Thyroid gland (tissue), 4 donors: ENCODE results near the gene CREBRF. TPM values are rescaled to one million over a fixed set of nuclear protein-coding genes. Genes with fewer than 3 reads are reported as not detected.

Experiments
- DNase-seq, 2 donors: peaks; one replicate each; pipeline ENCODE4 v3.0.0-alpha.2; 2019
- H3K27ac ChIP-seq, 3 donors: fragments of 200-600 bp; sonication (generic); 1 replicate in 2 of 3; 2 replicates in 1 of 3; pipeline ENCODE4 v1.5.1; 2016 to 2019; ENCODE audit warnings: mild to moderate bottlenecking in 1 of 3, moderate library complexity in 1 of 3
- H3K27me3 ChIP-seq: fragments of 200-600 bp; sonication (generic); one replicate; pipeline ENCODE4 v1.5.1; 2019
- H3K36me3 ChIP-seq, 2 donors: fragments of 200-600 bp; sonication (generic); one replicate each; pipeline ENCODE4 v1.5.1; 2016 to 2019
- H3K4me1 ChIP-seq, 2 donors: fragments of 200-600 bp; sonication (generic); one replicate each; pipeline ENCODE4 v1.5.1; 2017 to 2019
- H3K4me3 ChIP-seq, 3 donors: fragments of 200-600 bp; sonication (generic); replicated peaks in 1 of 3; 1 replicate in 2 of 3; 2 replicates in 1 of 3; pipeline ENCODE4 v1.5.1; 2016; ENCODE audit warnings: mild to moderate bottlenecking in 1 of 3
- H3K9me3 ChIP-seq: fragments of 200-600 bp; sonication (generic); one replicate; pipeline ENCODE4 v1.5.1; 2017
- POLR2A ChIP-seq, 2 donors: fragments of 450-650 bp; IDR thresholded peaks; one replicate each; pipeline ENCODE4 v1.6.1; 2017; ENCODE audit warnings: antibody characterized with exemption in 2 of 2, mild to moderate bottlenecking in 2 of 2, moderate library complexity in 1 of 2
- WGBS, 2 donors: methylation state at CpG; one replicate each; pipeline ENCODE4 v1.1.5; 2017; 5-methylcytosine and 5-hydroxymethylcytosine counted together
- intact Hi-C: fragments of 100-400 bp; cut with DNase I; formaldehyde crosslinking; loops from one replicate; pipeline ENCODE4 v1.15.1; 2023
- total RNA-seq, 4 donors: library from RNA; depleted of rRNA; stranded (reverse); fragments of >200 nt; gene quantifications; one replicate each; pipeline ENCODE4 v1.2.3, GENCODE V29; 2016
- TF ChIP-seq, protein P1 (sequence below), 6 experiments: fragments of 200-600 bp in 3 of 6; fragments of 450-650 bp in 3 of 6; sonication (generic) in 3 of 6; IDR thresholded peaks; one replicate each; pipeline ENCODE4 v1.5.1; 2016 to 2019; ENCODE audit warnings: antibody characterized with exemption in 6 of 6, mild to moderate bottlenecking in 2 of 6, inconsistent platforms in 1 of 6, moderate library complexity in 1 of 6

Gene CREBRF
- total RNA-seq, 4 donors from 2014 or later, result 47.7 to 125 (median 77.3) TPM

DNA sequence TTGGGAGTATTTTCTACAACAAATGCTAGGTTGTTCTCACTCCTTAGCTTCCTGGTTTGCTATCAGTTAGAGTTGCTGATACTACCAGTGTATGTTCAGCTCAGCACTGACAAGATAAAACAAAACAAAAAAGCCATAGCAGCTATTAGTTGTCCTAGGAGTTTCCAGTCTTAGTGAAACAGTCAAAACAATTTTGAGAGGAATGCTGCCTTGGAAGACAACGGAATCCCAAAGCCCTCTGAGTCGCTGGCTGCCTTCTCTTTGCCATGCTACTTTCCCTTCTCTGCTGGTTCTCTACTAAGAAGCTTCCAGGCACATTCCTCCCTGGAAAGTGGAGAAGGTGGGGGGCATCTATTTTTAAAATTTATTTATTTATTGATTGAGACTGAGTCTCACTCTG lies 5.4 kb upstream of the CREBRF start:
- TF ChIP-seq, protein P1, sequence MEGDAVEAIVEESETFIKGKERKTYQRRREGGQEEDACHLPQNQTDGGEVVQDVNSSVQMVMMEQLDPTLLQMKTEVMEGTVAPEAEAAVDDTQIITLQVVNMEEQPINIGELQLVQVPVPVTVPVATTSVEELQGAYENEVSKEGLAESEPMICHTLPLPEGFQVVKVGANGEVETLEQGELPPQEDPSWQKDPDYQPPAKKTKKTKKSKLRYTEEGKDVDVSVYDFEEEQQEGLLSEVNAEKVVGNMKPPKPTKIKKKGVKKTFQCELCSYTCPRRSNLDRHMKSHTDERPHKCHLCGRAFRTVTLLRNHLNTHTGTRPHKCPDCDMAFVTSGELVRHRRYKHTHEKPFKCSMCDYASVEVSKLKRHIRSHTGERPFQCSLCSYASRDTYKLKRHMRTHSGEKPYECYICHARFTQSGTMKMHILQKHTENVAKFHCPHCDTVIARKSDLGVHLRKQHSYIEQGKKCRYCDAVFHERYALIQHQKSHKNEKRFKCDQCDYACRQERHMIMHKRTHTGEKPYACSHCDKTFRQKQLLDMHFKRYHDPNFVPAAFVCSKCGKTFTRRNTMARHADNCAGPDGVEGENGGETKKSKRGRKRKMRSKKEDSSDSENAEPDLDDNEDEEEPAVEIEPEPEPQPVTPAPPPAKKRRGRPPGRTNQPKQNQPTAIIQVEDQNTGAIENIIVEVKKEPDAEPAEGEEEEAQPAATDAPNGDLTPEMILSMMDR (IDR thresholded peaks at IDR 0.05), result no peak
- Histone ChIP-seq H3K36me3 (no peaks in the 10 kb centered on the region), H3K9me3 (no peaks in the 10 kb centered on the region), H3K27me3 (no peaks in the 10 kb centered on the region), H3K4me1 (no peaks in the 10 kb centered on the region), H3K4me3 (no peak overlapping the region), H3K27ac (no peak overlapping the region)
- intact Hi-C loops, result no loop called here
- 70 to 78% methylated on average over 2 of the region's 2 CpGs for WGBS, 2 donors
- no peak for DNase-seq

DNA sequence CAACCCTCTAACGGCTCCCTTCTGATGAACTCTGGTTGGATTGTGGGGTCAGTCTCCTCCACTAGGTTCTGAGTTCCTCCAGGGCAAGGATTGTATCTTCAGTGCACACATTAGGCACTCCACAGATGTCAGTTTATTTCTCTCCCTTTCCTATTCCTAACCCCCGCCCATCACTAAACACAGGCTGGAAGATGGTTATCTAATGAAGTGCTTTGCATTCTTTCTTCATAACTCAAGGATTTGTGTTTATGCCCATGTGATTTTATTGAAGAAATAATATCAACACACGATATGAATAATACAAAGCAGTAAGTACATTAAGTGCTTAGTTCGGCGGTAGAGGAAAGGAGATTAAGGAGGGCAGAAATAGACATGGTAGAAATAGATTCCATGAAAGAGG lies 4.4 kb upstream of the CREBRF start:
- no peaks in the 10 kb centered on the region for H3K4me1 ChIP-seq
- no peaks in the 10 kb centered on the region for H3K27me3 ChIP-seq
- DNase-seq, result no peak
- no peak for TF ChIP-seq POLR2A (IDR thresholded peaks at IDR 0.05)
- TF ChIP-seq, protein P1 (IDR thresholded peaks at IDR 0.05), result no peak
- no peaks in the 10 kb centered on the region for H3K36me3 ChIP-seq
- WGBS, 2 donors, result 83 to 85% methylated on average over 5 of the region's 5 CpGs
- no peak overlapping the region for H3K4me3 ChIP-seq
- no peaks in the 10 kb centered on the region for H3K9me3 ChIP-seq
- no peak overlapping the region for H3K27ac ChIP-seq
- intact Hi-C loops, result no loop called here

DNA sequence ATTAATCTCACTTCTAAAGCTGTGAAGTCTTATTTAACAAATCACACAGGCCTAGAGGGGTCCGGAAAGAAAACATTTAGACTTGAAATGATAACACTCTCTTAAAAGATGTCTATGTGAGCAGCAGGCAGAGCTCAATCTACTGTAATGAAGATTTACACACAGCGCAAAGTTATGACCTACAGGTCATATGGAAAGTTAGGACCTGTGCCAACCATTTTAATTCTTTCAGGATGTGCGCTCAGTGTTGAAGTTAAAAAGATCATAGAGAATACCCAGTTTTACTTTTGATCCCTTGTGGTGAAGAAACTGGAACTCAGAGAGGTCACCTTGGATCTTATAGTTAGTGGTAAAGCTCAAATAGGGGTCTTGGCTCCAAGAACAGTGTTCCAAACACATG lies 3.1 kb upstream of the CREBRF start:
- TF ChIP-seq, protein P1 (IDR thresholded peaks at IDR 0.05), result no peak
- intact Hi-C loops, result no loop called here
- H3K4me1 ChIP-seq, result peaks cover 1 to 5% of the 10 kb centered on the region in 2 donors
- no peaks in the 10 kb centered on the region for H3K9me3 ChIP-seq
- H3K4me3 ChIP-seq, result no peak overlapping the region
- H3K27me3 ChIP-seq, result no peaks in the 10 kb centered on the region
- H3K27ac ChIP-seq, result no peak overlapping the region
- no peak for DNase-seq
- 82 to 84% methylated on average over 3 of the region's 3 CpGs for WGBS, 2 donors
- no peaks in the 10 kb centered on the region for H3K36me3 ChIP-seq

DNA sequence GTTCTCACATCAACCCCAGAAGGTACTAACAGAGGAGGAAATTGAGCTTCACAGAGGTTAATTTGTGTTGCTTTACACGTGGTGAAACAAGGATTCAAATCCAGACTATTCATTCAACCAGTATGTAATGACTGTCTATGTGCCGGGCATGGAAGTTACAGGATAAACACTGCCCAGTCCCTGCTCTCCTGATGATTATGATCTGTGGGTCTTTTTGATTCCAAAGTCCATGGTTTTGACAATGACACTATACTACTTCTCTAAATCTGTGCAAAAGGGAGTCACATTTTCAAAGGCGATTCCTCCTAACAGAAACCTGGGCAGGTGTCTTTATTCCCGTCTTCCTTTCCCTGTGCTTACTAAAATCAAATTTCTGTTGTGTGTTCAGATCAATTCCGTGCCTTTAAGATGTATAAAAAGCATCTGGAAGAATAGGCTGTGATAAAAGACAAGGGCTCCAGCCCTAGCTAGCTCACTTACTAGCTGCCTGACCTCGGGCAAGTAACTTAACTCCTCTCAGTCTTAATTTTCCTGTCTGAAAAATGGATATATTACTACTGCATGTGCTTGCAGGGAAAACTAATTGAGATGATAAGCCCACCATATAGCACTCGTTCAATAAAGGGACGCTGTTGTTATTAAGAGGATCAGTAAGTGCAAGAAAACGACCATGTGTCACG lies 970 bp upstream of the CREBRF start:
- H3K27me3 ChIP-seq, result no peaks in the 10 kb centered on the region
- H3K4me3 ChIP-seq, result peak overlapping the region in 2 of 3 donors; percentile 1 to 100
- WGBS, 2 donors, result 29% methylated on average over 10 of the region's 10 CpGs
- no peaks in the 10 kb centered on the region for H3K9me3 ChIP-seq
- no peak overlapping the region for H3K27ac ChIP-seq
- H3K36me3 ChIP-seq, result no peaks in the 10 kb centered on the region
- peaks cover 9 to 11% of the 10 kb centered on the region in 2 donors for H3K4me1 ChIP-seq
- no peak for DNase-seq
- TF ChIP-seq, protein P1 (IDR thresholded peaks at IDR 0.05), result no peak
- no peak for TF ChIP-seq POLR2A (IDR thresholded peaks at IDR 0.05)
- intact Hi-C loops, result loop anchor here (5.0 kb wide), 1 partner anchor 73 kb away; the partner anchor contains the start of gene ATP6V0E1

DNA sequence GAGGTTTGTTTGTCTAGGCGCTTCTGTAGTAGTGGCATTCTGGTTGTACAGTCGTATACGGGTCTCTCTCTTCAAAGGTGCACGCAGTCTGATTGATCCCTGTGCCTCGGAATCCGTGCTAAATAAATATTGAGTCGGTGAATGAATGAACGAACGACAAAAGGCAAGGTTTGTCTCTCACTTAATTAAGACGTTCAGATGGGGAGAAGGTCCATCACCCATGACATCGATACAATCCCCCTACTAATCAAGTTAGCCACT lies 500 bp upstream of the CREBRF start:
- H3K4me1 ChIP-seq, result peaks cover 9 to 11% of the 10 kb centered on the region in 2 donors
- no peaks in the 10 kb centered on the region for H3K27me3 ChIP-seq
- DNase-seq, result no peak
- H3K27ac ChIP-seq, result no peak overlapping the region
- WGBS, 2 donors, result 1% methylated on average over 11 of the region's 11 CpGs
- no peak for TF ChIP-seq POLR2A (IDR thresholded peaks at IDR 0.05)
- TF ChIP-seq, protein P1 (IDR thresholded peaks at IDR 0.05), result no peak
- no peaks in the 10 kb centered on the region for H3K36me3 ChIP-seq
- peak overlapping the region in 2 of 3 donors; percentile 1 to 100 for H3K4me3 ChIP-seq
- H3K9me3 ChIP-seq, result no peaks in the 10 kb centered on the region
- intact Hi-C loops, result loop anchor here (5.0 kb wide), 1 partner anchor 73 kb away; the partner anchor contains the start of gene ATP6V0E1
